HG03025 (cell line): ENCODE measurements around the gene NMT1.

ENCODE experiments used
- ATAC-seq: cut with Tn5 transposase; IDR thresholded peaks from one replicate; pipeline ENCODE4 v1.9.1; 2021; ENCODE audit warnings: mild to moderate bottlenecking, moderate library complexity; ENCODE audit not compliant: unreplicated experiment, low FRiP score

The NMT1 gene

DNA sequence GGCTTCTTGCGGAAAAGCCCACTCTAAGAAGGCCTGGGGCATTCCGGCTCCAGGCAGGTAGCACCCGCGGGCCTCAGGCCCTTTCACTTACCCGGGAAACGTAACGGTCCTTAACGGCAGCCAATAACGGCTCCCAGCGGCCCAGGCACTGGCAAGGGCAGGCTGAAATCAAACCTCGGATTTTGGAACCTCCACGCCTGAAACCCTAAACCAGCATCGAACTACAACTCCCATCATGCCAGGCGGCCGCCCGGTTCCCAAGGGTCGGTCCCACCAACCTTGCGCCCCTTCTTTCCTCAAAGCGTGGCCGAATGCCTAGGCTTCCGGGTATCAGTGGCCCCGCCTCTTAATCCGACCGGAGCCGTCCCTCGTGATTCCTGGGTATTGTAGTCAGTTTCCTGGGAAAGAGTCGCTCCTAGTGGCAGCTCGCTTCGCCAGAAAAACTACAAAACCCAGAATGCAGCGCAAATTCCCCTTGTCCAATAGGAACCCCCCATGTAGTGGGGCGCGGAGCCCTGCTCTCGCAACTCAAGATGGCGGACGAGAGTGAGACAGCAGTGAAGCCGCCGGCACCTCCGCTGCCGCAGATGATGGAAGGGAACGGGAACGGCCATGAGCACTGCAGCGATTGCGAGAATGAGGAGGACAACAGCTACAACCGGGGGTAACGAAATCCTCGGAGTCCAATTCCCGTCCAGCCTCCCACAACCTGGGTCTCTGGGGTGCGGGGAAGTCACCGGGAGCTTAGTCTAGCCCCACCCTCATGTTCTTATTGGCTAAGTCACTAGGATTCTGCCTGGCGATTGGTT lies at the start of gene NMT1:
TSS of gene NMT1 (plus strand) at position 521 of the 809 bp plus-strand sequence. CDS start at position 534, 13 bp downstream.
- ATAC-seq, result peak; percentile 87

DNA sequence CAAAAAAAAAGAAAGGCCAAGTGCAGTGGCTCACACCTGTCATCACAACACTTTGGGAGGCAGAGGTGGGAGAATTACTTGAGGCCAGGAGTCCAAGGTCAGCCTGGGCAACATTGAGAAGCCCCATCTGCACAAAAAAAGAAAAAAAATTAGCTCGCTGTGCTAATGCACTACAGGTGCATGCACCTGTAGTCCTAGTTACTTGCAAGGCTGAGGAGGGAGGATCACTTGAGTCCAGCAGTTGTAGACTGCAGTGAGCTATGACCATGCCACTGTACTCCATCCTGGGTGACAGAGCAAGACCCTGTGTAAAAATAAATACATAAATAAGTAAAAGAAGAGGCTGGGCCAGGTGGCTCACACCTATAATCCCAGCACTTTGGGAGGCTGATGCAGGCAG lies 49.4 kb upstream of the NMT1 start:
- ATAC-seq, result no peak

DNA sequence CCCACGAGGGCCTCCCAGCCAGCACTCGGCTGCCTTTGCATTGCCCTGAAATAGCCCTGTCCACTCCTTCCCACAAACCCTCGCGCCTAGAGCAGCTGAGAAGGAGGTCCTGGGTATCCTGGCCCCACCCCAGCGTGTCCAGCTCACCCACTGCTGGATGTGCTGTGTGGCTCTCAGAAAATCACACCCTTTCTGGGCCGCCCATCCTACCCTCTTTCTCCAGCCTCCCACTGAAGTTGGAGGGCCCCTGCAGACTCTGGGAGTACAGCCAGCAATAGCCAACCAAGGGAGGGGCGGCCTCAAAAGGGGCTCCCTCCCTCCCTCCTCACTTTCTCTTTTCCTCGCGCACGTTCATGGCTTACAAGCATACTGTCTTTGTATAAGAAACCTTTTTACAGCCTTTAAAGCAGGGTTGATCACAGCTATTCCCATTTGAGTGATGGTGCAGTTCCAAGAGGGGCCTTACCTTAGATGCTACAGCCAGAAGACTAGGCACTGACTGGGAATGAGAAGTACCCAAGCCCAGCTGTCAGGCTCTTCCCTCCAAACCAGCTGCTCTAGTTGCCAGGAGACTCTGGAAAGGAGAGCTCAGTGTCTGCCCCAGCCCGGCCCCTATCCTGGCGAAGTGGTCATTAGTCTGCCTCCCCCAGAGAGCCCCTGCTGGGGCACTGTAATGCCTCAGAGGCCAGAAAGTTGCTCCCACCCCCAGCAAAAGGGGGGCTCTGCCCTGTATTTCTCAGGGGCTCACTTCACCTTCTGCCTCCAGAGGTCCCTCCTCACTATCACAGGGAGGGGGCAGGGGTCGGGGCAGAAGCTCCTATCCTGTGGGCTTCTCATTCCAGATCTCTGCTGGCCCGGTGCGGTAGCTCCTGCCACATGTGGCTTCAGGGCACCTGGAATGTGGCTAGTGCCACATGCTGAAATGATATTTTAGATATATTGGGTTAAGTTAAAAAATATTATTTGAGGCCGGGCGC lies 47.8 kb upstream of the NMT1 start:
- no peak for ATAC-seq

DNA sequence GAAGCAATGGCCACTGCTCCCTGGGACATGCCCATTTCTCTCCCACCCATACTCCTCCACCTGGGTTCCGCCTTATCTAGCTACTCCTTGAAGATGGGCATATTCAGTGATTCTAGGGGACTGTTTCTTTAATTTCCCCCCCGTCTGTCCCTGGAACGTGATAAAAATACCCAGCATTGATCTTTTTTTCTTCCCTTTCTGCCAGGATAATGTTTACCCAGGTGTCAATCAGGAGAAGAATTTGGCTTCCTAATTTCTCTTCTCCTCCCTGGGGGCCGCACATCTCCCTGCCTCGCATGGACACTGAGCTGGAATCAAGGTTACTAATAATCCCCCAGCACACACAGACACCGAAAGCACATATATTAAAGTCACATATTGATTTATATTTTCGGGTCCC lies 44.9 kb upstream of the NMT1 start:
- no peak for ATAC-seq

DNA sequence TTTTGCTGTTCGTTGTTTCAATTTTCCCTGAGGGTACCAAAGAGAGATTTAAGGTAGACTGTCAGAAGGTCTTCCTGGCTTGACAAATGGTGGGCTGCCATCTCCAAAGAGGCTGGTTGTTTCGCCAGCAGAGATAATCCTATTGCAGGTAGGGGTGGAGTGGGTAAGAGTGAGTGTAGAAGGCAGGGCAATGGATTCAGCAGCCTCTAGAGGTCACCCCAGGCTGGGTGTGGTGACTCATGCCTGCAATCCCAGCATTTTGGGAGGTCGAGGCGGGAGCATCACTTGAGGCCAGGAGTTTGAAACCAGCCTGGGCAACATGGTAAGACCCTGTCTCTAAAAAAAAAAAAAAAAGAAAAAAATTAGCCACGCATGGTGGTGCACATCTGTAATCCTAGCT lies 44.3 kb upstream of the NMT1 start:
- ATAC-seq, result no peak

DNA sequence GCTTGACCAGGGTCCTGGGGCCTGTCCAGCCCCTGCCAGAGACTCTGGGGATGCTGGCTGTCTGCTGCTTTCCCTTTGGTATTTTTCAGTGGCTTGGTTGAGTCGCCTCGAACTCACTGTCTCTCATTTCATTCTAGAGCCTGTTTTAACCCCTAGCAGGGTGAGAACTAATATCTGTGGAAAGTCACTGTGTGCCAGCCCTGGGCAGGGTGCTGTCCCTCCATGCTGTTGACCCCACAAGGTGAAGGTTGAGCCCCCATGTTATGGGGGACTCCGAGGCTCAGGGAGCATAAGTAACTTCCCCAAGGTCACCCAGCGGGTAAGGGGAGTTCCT lies 42.6 kb upstream of the NMT1 start:
- ATAC-seq, result no peak

DNA sequence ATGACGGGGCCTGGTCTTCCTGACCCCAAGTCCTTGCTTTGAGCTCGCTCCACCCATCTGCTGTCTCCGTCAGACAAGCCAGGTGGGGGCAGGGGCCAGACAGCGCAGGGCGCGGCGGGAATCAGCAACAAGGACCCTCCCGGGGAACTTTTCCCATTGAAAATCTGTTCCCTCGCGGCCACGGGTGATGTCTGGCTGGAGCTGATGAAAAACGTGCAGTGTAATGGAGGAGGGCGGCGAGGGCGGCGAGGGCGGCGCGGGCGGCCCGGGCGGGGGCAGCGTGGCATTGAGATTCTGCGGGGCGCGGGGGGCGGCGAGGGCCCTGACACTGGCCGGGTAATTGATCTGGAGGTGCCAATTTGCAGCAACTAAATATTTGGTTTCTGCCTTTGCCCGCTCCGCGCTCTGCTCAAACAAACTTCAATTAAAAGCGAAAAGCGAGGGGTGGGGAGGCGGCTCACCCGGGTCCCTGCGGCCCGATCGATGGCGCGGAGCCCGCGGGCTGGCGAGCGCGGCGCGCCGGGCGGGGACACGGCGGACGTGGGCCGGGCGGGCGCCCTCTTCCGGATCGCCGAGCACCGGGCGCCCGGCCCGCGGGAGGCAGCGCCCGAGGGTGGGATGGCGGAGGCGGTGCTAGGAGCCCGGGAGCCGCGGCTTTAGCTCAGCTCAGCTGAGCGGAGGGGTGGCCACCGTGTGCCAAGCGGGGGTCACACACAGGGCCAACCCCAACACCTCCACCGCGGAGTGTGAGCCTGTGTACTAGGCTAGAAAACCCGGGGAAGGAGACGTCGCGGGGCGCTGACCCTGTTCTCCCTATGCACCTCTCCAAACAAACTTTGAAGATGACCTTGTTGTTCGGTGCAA lies 42.0 kb upstream of the NMT1 start:
- ATAC-seq, result no peak

DNA sequence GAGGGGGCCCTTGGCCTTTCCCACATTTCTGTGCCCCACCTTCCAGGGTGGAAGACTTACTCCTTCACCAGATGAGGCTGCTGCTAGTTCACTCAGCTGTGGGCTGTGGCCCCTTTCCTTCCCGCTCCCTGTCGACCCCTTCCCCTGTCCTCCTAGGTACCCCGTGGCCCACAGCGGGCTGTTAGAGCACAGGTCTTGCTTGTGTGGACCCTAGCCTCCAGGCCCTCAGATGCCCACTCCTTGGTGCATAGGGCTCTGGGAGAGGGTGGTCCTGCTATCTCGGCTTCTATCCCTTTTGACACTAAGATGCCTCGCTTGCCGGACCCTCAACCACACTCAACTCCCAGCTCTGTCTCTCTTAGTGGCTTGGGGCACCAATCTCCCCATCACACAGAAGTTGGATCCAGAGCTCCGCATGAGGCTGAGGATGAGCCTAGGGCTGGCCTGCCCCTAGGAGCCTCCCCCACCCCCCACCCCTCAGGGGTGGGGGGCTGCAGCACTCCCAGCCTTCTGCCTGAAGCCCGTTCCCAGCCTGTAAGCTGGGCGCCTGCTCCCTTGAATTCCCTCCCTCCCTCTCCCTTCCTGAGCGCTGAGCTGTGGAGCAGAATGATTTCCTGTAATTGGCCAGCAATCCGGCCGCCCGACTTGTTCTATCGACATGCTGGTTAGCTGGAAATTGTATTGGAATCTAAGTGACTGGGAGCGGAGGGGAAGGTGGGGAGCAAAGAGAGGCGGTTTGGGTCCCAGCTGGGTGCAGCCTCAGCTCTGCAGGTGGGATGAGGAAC lies 40.6 kb upstream of the NMT1 start:
- ATAC-seq, result no peak

DNA sequence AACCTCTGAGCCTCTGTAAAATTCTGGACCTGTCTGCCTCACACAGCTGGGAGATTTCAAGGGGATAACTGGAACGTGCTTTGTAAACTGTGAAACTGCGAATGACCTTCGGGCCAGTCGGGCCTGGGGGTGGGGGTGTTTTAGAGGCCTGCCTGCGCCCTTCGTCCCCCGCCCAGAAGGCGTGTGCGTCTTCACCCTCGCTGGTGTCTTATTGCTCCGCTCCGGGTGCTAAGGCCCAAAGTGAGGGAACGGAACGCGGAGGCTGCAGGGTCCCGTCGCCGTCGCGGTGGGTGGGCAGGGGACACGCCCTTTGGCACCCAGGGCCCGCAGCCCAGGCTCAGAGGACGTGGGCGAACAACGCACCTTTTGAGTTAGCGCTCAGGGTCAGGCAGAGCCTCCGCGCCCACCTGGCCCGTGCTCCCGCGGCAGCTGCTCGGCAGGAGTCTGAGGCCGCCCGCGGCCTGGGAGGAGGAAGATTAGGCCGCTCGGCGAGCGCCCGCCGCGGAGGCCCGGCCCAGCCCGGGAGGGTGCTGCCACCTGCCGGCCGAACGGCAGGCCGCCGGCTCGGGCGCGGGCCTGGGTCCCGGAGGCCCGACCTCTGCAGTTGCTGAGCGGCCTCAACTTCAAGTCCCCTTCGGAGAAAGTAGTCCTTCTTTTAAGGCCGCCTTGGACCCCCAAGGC lies 39.4 kb upstream of the NMT1 start:
- ATAC-seq, result peak; percentile 42

DNA sequence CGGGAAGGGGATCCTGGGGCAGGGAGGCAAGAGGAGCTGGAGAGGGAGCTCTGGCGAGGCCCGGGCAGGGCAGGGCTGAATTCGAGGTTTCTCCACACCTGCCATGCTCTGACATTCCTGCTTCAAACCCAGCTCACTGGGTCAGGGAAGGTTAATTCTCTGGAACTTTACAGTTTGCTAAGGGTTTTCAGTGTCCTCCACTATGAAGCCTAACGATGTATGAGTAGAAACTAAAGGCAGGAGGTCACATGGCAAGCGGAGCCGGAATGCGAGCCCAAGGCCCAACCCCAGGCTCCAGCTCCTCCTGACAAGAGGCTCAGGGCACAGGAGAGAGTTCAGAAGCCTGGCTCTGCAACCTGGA lies 38.8 kb upstream of the NMT1 start:
- ATAC-seq, result no peak

DNA sequence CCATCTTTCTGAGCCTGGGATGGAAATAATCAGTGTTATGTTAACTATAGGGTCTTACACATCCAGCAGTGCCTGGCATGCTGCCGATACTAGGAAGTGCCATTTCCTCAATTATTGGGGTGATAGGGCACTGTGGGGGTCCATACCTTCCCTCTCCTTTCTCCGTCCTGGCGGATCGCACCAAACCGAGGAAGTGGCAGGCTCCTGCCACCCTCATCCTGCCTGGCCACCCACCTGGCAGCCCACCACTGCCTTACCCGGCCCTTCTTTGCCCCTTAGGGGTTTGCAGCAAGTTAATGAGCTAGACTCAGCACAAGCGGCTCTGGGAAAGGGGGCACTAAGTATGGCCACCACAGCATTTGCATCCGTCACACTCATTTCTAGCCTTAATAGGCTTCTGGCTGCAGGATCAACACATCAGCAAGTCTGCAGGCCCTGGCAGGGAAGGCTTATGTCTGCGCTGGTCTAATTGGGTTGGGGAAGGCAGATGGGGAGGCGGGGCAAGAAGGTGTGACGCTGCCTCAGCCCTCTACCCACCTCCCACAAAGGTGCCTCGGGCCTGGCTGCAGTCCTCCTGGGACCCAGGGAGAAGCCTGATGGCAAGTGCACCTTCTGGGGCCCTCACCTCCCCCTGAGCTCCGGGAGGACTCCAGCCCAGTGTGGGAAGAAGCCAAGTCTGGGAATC lies 38.3 kb upstream of the NMT1 start:
- no peak for ATAC-seq

DNA sequence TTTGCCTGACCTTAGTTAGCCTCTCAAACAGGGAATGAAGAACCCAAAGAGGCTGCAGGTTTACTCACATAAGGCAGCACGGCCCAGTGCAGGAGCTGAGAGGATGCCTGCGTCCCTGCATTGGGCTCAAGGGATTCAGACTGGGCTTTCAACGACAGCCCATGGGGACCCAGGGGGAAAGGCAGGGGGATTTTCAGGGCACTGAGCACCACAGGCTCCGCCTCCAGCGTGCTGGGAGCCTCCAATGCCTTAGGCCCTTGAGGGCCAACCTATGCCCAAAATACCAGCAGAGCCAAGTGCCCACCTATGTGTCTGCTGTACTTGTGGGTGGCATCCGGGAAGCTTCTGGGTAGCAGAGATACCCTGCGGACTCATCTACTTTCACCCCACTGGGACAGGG lies 32.0 kb upstream of the NMT1 start:
- ATAC-seq, result no peak

DNA sequence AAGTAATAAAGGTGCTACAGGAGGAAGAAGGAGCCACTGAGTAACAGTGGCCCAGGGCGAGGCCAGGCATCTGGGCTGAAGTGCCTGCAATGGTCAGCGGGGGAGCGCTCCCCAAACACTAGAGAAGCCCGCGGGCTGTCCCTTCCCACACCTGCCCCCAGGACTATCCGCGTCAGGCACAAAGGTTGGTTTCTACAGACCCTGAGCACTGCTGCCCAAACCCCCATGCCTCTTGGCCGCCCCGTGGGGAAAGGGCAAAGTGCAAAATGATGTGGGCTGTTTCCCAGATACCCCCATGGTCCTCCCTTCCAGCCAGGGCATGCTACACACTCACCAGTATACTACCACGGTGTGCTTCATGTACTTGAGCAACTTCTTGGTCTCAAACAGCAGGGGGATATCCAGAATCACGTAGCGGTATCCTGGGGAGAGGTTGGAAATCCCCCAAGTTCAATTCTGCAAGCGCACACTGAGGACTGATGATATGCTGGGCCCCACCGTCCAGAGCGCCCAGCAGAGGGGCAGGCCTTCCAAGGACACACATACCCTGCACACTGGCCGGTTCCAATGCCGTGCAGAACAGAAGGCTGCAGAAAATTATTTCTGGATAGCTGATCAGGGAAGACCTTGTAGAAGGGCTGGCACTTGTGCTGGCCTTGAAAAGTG lies 31.2 kb upstream of the NMT1 start:
- ATAC-seq, result no peak

DNA sequence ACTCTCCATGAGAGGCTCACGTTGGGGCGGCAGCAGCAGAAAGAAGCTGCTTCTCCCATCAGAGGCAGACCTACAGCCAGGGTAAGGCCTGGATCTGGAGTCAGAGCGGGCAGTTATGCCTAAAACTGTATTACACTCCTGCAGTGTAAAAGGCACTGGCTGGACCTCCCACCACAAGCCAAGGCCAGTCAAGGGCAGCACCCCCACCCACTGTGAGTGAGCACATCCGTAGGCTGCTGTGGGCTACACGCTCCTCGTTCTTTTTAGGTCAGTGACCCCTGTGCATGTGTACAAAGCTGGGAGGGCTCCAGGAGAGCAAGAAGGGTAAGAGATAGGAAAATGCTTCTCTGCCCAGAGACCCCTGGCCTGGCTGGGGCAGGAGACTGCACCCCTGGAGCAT lies 30.4 kb upstream of the NMT1 start:
- ATAC-seq, result no peak

DNA sequence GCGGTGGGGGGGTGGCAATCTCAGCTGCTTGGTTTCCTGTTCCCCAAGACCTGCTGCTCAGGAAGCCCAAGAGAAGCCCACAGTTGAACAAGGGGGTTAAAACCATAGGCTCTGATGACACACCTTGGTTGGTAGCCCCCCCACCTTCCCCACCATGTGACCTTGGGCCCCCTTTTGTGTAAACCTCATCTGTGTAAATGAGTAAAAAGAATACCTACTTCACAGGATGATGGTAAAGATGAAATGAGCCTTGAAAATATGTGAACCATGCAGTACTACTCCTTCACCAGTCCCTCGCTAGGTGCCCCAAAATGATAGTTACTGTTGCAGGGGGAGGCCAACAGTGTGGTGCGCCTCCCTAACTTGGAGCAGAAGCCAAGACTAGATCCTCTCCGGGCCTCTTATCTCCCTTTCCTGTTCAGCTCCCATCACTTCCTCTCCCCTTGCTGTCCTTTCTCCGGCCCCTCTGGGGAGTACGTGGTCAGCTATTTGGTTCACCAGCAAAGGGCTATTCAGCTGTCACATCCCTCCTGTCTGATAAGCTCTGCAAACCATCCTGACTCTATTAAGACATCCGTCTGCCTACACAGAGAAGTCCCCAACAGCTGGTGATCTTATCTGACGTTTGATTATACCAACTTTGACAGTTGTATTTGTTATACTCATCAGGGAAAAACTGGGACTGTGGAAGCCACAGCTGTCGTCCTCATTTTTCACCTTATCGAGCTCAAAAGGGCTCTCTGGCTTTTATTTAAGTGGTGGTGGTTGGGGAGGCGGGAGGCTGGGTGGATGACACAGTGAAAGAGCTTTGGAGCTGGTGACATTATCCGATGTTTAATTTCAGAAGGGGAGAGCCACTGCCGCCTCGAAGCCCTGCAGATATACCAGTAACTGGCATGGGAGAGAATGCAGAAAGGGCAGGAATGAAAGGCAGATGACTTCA lies 29.6 kb upstream of the NMT1 start:
- no peak for ATAC-seq

DNA sequence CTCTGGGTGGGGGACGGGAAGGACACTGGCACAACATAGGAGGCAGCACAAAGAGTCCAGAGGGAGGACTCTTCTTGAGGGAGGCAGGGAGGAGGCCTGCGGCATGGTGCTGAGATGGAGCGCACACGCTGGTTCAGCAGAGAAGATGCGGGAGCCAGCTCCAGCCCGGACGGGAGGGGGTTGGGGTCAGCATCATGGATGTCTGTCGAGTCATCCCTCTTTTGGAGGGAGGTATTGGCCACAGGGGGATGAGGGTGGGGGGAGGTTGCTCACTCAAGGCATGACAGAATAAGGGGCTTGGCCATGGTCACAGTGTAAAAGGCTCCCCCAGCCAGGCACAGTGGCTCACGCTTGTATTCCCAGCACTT lies 29.0 kb upstream of the NMT1 start:
- ATAC-seq, result no peak

DNA sequence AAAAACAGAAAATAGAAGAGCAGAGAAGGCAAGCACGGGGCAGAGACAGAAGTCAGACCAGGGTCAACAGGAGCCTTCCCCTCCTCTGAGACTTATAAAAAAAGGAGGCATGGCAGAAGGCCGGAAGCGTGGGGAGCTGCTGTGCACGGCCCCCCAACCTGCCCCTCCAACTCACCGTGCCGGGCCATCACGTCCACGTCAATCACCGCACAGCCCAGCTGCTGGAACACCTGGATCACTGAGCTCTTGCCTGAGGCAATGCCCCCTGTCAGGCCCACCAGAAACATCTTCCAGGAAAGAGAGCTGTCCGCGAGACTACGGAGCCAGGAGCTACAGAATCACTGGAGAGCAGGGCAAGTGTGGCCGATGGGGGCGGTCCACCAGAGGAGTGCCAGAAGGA lies 26.5 kb upstream of the NMT1 start:
- no peak for ATAC-seq
